DMS53 treated with DMSO at 0.1 percent for 48 hours (cell line): ENCODE measurements around the gene NFRKB.
"Not testable (repeated sequence)": the region's sequence is repeated elsewhere in the genome, so short reads cannot be mapped to it uniquely, and the experiment has no call there.

Experiments
- DNase-seq: peaks from one replicate; lab custom pipeline; 2025; ENCODE audit not compliant: unreplicated experiment; lab: John Stamatoyannopoulos, UW

NFRKB gene

GRCh38 chr11:129894278-129895125, 876 bp downstream of the NFRKB start:
- DNase-seq = no peak

GRCh38 chr11:129888451-129888850, 6.9 kb downstream of the NFRKB start:
- DNase-seq = no peak

DNA sequence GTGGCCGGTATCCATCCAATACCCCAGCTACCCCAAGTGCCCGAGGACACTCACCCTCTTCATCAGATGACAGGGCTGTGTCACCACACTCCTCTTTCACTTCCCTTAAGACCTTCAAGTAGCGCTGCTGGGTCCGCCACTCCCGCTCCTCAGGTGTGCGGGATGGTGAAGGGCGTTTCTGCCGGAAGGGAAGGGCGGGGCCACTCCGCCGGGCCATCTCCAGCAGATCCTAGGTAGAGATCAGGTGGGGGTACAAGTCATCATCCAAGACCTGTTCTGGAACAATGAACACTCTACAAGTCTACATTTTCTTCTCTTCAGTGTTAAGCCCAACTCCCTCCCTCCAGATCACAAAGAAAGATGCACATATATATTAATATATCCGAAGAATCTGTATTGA, 10.0 kb downstream of the NFRKB start:
- no peak for DNase-seq

GRCh38 chr11:129884581-129884980, 10.8 kb downstream of the NFRKB start:
- DNase-seq = no peak

- peak; percentile 37 for DNase-seq
Observed at GRCh38 chr11:129881570-129882170, 13.7 kb downstream of the NFRKB start.

GRCh38 chr11:129880311-129880710, 15.1 kb downstream of the NFRKB start:
- DNase-seq = no peak

GRCh38 chr11:129871914-129872313, 23.5 kb downstream of the NFRKB start:
- DNase-seq = no peak

DNA sequence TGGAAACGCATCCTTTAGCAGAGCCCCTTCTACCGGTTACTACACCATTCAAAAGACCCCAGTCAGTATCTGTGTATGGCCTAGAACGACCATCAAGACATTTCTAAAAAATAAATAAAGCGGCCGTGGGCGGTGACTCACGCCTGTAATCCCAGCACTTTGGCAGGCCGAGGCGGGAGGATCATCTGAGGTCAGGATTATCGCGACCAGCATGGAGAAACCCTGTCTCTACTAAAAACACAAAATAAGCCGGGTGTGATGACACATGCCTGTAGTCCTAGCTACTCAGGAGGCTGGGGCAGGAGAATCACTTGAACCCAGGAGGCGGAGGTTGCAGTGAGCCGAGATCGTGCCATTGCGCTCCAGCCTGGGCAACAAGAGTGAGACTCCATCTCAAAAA, 26.8 kb downstream of the NFRKB start:
- DNase-seq = not testable (repeated sequence)

DNA sequence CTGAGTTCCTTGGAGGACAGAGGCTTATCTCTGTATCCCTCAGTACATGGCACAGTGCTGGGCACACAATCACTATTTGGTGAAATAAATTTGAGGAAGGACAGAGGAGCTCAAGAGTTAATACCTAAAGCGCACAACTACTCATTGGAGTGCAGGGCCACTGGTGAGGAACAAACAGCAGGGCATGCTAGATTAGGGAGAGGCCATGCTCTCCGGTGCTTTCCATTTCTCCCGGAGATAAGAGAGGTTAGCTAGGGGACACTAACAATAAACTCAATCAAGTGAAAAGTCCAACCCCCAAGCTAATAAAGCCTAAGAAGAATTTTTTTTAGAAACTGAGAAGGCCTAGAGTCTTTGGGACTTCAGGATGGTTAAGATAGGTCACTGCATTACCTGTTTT, 29.1 kb downstream of the NFRKB start:
- no peak for DNase-seq

- no peak for DNase-seq
Observed at GRCh38 chr11:129865701-129866100, 29.7 kb downstream of the NFRKB start.

GRCh38 chr11:129864811-129865210, 30.6 kb downstream of the NFRKB start:
- no peak for DNase-seq

DNA sequence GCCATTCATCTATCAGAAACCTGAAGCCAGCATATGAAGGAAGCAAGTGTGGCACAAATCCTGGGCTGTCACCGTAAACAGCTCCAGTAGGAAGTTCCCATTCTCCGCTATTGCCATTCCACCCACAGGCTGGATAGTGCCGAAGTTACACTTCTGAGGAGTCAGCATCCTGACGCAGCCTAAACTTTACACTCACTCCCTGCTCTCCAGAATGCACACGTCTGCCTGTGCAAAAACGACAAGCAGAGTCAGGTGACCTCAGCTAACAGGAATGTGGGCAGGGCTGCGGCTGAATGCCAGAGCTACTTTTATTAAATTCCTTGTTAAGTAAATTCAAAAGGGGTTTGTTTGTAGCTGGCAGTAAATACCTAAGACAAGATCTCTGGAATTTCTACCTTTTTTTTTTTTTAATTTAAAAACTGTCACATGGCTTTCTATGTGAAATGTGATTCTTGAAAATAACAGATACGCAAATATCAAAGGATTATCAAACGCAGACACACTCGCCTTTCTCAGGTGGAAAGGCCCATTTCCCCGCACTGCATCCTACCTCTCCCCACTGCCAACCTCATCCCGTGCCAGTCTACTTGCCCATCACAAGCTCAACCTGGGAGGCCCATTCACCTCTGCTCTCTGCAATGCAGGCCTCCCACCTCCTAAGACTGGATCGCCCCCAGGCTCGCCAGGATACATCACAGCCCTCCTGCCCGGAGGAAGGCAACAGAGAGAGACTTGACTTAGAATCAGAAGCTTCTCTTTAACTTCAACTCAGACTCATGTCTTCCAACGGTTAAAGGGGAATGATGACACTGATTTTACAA, 33.5 kb downstream of the NFRKB start:
- no peak for DNase-seq

GRCh38 chr11:129856036-129856435, 39.3 kb downstream of the NFRKB start:
- no peak for DNase-seq

- no peak for DNase-seq
Observed at GRCh38 chr11:129855086-129855485, 40.3 kb downstream of the NFRKB start.

- DNase-seq = peak; percentile 47
Observed at GRCh38 chr11:129854232-129854805, 41.1 kb downstream of the NFRKB start.

DNA sequence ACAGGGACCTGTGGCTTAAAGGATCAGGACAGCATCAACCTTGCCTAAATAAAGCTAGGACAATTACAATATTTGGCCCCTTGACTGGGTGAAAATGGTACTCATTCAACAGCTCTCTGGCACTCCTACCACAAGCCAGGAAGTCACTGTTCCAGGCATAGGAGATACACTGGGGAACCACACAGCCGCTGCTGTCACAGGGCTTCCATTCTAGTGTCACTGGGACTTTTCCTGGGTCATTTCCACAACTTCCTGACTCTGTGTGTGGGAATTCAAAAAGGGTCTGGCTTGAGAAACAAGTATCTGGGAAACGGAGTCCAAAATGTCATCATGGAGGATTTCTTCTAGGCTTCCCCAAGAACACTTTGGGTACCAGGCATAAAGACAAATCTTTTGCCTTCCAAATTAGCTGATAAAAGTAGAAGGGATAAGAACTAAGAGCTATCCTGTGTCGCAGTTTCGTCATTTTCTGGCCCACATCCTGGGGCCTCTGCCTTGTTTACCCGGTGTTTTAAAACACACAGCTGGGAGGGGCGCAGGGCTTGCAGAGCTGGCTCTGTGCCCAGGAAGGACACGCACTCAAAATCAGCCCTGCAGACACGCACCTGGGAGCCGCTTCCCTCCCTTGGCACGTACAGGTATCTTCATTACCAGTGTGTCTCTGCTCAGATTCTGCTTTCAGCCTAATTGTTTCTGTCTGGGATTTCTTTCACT, 41.7 kb downstream of the NFRKB start:
- DNase-seq = peak; percentile 93

DNA sequence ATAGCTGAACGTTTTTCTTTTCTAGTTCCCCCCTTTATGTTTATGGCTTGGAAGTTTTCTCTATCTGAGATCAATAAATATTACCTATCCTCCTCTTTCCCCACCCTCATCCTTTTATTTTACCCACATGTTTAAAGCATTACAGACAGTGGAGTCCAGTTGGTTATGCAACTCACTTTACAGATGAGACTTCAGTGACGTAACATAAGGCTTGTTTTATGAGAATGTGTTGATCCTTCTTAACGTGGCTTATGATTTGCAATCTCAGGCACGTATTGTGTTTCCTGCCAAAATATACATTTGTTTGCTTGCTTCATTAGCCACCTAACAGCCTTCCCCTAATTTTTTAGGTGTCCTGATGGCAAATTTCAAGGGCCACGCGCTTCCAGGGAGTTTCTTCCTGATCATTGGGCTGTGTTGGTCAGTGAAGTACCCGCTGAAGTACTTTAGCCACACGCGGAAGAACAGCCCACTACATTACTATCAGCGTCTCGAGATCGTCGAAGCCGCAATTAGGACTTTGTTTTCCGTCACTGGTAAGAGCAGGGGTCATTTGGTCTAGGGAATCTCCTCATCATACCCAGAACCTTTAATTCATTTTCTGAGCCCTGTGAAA, 43.1 kb downstream of the NFRKB start:
- no peak for DNase-seq

DNA sequence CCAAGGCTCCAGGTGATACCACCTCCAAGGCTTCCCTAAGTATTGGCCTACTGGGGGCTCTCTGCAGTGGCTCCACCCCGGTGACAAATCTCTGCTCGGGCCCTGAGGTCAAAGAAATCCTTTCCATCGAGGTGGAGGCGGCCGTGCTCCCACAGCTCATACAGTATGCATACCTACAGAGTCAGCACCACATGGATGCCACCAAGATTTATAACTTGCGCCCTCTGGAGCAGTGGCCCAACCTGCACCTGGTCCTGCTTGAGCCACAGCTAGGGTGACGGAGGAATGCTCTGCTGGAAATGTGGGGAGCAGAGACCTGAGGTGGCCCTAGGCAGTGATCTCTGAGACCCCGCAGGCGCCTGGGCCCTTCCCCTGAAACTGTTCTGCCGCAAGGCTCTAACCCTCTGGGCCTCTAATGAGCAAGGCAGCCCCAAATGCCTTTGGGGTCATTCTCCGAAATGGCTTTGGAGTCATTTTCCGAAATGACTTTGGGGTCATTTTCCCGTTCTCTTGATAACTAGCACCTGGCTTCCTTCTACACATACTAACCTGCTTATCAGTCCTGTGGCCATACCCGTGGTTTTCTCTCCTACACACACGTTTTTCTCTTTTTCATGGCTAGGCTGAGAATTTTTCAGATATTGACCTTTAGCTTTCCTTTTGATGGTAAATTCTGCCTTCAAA, 45.8 kb downstream of the NFRKB start:
- no peak for DNase-seq

DNA sequence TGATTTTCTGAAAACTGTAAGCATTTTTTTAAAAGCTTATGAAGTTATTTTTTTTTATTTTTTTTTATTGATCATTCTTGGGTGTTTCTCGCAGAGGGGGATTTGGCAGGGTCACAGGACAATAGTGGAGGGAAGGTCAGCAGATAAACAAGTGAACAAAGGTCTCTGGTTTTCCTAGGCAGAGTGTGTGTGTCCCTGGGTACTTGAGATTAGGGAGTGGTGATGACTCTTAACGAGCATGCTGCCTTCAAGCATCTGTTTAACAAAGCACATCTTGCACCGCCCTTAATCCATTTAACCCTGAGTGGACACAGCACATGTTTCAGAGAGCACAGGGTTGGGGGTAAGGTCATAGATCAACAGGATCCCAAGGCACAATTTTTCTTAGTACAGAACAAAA, 48.0 kb downstream of the NFRKB start:
- DNase-seq = not testable (repeated sequence)
